HG03025 (cell line): ENCODE results near the gene OTUB1.

Source experiments
- ATAC-seq: cut with Tn5 transposase; IDR thresholded peaks from one replicate; pipeline ENCODE4 v1.9.1; 2021; ENCODE audit warnings: mild to moderate bottlenecking, moderate library complexity; ENCODE audit not compliant: unreplicated experiment, low FRiP score

Gene OTUB1

GRCh38 chr11:64003807-64004589 is 17.8 kb downstream of the OTUB1 start:
- no peak for ATAC-seq

DNA sequence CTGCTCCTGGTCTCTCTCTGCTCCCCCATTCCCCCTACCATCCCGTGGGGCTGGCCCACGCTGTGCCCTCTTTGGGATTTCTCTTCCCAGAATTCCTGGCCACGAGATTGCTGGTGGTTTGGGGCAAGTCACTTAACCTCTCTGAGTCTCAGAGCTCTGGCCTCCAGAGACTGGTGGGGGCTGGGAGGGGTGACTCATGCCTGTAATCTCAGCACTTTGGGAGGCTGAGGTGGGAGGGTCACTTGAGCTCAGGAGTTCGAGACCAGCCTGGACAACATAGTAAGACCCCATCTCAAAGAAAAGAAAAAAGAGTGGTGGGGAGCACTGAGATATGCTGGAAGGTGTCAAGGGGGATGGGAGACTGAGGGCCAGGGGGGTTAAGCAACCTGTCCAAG is 18.3 kb downstream of the OTUB1 start:
- ATAC-seq, result no peak

DNA sequence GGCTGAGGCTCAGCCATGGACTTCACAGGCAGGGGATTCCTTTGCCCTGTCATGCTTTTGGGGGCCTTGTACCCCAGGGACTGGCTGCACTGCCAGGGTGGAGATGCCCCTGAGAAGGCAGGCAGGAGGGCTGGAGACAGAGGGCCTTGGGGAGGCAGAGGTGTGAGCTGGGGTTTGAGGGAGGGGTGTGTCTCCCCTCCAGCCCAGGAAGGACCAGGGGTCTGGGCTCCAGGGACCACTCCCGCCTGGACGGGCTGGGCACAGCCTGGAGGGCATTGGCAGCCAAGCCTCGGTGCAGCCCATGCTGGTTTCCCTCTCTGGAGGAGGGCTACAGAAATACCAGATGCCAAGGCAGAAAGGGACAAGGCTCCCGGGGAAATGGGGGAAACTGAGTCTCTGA is 19.5 kb downstream of the OTUB1 start:
- no peak for ATAC-seq

GRCh38 chr11:64006398-64006797 is 20.2 kb downstream of the OTUB1 start:
- no peak for ATAC-seq

DNA sequence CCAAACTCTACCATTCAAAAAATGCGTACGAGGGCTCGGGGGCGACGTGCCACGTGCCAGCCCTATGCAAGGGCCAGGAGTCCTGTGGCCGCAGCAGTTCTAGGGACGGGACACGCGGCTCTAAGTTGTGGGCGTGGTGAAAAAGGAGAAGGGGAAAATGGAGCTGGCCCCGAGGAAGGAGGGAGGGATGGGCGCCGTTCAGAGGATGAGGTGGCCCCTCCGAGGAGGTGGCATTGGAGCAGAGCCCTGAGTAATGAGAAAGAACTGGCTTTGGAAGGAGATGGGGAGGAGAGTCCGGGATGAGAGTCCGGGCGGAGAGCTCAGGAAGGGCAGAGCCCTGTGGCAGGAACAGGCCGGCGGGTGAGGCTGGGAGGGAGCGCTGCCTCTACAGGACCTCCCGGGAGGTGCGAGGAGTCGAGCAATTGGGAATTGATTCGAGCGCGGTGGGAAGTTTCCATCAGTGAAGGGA is 21.0 kb downstream of the OTUB1 start:
- no peak for ATAC-seq

DNA sequence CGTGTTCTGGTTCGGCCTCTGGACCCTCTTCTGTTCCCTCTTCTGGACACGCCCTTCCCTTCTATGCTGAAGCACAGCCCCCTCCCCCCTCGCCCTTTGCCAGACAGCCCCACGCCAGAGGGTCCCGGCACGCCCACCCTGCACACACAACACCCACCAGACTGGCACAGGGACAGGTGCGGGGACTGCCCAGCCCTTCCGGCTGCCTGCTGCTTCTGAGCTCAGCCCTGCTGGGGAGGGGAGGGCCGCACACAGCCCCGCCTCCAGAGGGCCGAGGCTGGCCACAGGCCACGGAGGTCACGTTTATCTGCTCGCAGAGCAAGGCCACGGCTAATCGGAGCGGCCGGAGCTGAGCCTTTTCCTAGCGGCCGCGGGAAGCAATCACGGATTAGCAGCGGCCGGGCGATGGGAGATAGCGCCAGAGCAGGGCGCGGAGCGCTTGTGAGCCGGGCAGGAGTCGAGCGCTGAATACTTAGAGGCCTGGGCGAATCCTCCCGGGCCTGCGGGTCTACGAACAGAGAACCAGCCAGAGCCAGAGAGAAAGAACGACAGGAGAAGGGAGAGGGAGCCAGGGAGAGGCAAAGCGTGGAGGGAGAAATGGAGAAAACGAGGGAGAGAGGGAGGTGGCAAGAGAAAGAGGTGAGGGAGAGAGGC is 21.5 kb downstream of the OTUB1 start:
- ATAC-seq, result no peak

DNA sequence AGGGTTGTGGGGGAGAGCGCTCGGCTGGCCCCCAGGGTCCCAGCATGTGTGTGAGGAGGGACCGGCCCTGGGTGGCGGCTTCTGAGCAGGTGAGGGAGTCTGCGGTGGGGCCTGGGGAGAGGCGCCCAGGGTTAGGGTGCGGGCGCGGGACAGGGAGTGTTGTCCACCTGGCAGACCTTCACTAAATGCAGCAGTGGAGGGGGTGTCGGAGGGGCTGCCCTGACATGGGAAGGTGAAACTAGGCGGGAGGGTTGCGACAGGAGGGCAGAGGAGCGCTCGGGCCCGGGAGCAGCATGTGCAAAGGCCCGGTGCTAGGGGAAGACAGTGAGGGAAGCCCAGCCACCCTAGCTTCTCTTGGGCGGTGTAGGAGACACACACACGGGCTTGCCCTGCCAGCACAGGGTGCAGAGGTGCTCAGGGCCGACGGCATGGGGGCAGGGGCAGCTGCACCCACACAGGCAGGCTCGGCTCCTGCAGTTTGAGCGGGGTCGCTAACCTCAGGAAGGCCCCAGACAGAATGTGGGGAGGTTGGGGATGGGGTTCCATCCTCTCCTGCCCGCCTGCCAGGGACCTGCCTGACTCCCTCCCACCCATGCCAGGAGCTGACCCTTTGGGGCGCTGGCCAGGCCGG is 22.2 kb downstream of the OTUB1 start:
- ATAC-seq, result no peak

GRCh38 chr11:64008914-64009633 is 22.8 kb downstream of the OTUB1 start:
- no peak for ATAC-seq

- no peak for ATAC-seq
These were observed 23.5 kb downstream of the OTUB1 start for GRCh38 chr11:64009710-64010109.

- ATAC-seq, result no peak
These were observed 24.5 kb downstream of the OTUB1 start for GRCh38 chr11:64010783-64011182.

- ATAC-seq, result no peak
These were observed 25.1 kb downstream of the OTUB1 start for GRCh38 chr11:64011371-64011770.

DNA sequence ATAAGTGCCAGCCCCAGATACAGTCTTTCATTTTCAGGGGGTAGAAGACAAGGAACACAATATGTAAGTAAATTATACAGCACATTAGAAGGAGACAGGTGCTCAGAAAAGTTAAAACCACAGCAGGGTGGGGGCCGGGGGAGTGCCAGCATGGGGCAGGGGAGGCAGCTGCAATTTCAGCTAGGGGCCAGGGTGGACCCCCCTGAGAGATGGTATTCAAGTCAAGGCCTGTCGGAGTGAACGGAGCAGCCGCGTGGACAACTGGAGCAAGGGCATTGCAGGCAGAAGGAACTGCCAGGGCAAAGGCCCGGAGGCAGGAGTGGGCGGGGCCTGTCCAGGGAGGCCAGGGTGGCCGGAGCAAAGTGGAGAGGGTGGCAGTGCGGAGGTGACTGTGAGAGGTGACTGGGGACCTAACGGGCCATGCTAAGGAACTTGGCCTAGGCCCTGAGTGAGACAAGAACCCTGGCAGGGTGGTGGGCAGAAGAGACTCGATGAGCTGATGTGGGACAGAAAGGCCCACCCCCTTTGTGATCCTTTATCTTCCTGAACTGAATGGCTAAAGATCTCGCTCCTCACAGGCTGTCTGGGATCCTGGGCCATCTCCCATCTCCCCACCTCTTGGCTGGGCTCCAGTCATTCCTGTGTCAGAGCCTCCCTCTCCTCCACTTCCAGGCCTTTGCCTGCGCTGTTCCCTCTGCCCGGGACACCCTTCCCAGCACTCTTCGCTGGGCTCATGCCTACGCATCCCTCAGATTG is 27.1 kb downstream of the OTUB1 start:
- no peak for ATAC-seq

DNA sequence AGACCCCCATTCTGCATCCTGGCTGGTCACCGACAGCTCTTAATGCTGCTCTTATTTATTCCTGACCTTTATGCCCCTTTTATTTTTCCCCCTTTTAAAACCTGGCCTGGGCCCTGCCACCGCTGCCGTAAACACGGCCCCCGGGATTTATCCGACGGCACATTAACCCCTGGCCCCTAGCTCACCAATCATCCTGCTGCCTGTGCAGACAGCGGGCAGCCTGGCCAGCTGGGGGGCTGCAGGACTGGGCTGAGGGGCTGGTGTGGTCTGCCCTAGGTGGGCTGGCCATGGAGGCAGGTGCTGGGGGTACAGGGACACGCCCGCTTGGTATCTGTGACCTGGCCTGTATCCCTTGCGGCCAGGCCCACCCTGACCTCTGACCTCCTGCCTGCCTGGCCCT is 28.1 kb downstream of the OTUB1 start:
- no peak for ATAC-seq

- ATAC-seq, result no peak
These were observed 29.3 kb downstream of the OTUB1 start for GRCh38 chr11:64015510-64015909.

- no peak for ATAC-seq
These were observed 30.0 kb downstream of the OTUB1 start for GRCh38 chr11:64015935-64016845.

DNA sequence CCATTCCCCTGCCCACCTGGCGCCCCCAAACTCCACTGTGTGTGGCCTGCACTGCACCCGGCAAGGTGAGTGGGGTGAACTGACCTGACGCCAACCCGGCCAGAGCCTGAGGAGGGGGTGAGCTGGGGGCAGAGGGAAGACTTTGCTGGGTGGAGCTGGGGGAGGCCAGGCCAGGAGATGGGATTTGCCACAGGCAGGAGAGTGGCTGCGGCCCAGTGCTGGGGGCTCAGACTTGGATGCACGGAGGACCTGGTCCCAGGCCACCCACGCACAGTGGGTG is 31.6 kb downstream of the OTUB1 start:
- no peak for ATAC-seq

- no peak for ATAC-seq
These were observed 32.1 kb downstream of the OTUB1 start for GRCh38 chr11:64018310-64018709.

- ATAC-seq, result no peak
These were observed 33.1 kb downstream of the OTUB1 start for GRCh38 chr11:64019106-64020037.
